ENCODE results near the gene OR1D2.
A peak's percentile ranks its signal among the peaks of the same experiment; 100 is the strongest.
"Not testable (repeated sequence)": the region's sequence is repeated elsewhere in the genome, so short reads cannot be mapped to it uniquely, and the experiment has no call there.

OR1D2 gene, protein sequence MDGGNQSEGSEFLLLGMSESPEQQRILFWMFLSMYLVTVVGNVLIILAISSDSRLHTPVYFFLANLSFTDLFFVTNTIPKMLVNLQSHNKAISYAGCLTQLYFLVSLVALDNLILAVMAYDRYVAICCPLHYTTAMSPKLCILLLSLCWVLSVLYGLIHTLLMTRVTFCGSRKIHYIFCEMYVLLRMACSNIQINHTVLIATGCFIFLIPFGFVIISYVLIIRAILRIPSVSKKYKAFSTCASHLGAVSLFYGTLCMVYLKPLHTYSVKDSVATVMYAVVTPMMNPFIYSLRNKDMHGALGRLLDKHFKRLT

GRCh38 chr17:3104322-3104721 lies at the start of gene OR1D2:
OR1D2 (minus strand) TSS chr17:3104422; CDS start chr17:3092996, 11,426 bp downstream.
- Histone ChIP-seq H3K9ac (ENCODE audit: low read depth in 1 of 2, low read length in 2 of 2) (no peak within 1 kb of the TSS), H3K4me1 (ENCODE audit: control insufficient read depth in 1 of 2, insufficient read depth in 2 of 2, low read length in 2 of 2) (no peaks in the 10 kb centered on the region), H3K27ac (ENCODE audit: low read depth, low read length) (no peak within 1 kb of the TSS), H3K4me3 (ENCODE audit: low read depth in 1 of 2, low read length in 2 of 2) (no peak within 1 kb of the TSS), H3K27me3 (ENCODE audit: control insufficient read depth in 1 of 2, insufficient read depth in 2 of 2, low read length in 2 of 2) (no peaks in the 10 kb centered on the region), H3K36me3 (ENCODE audit: control insufficient read depth in 1 of 2, insufficient read depth in 2 of 2, low read length in 2 of 2) (no peaks in the 10 kb centered on the region), H3K9me3 (ENCODE audit: control insufficient read depth in 1 of 2, low read length in 2 of 2) (peaks cover 0 to 7% of the 10 kb centered on the region in 2 donors)

- not testable (repeated sequence) for H3K9ac ChIP-seq (ENCODE audit: low read depth in 1 of 2, low read length in 2 of 2); H3K36me3 ChIP-seq (ENCODE audit: control insufficient read depth in 1 of 2, insufficient read depth in 2 of 2, low read length in 2 of 2); H3K9me3 ChIP-seq (ENCODE audit: control insufficient read depth in 1 of 2, low read length in 2 of 2); H3K27me3 ChIP-seq (ENCODE audit: control insufficient read depth in 1 of 2, insufficient read depth in 2 of 2, low read length in 2 of 2); H3K27ac ChIP-seq (ENCODE audit: low read depth, low read length); H3K4me3 ChIP-seq (ENCODE audit: low read depth in 1 of 2, low read length in 2 of 2); H3K4me1 ChIP-seq (ENCODE audit: control insufficient read depth in 1 of 2, insufficient read depth in 2 of 2, low read length in 2 of 2)
Observed at GRCh38 chr17:3137494-3137893, 33.3 kb upstream of the OR1D2 start.

- no peaks in the 10 kb centered on the region for H3K27me3 ChIP-seq (ENCODE audit: control insufficient read depth in 1 of 2, insufficient read depth in 2 of 2, low read length in 2 of 2)
- H3K9ac ChIP-seq (ENCODE audit: low read depth in 1 of 2, low read length in 2 of 2), result no peak within 1 kb of the TSS
- H3K36me3 ChIP-seq (ENCODE audit: control insufficient read depth in 1 of 2, insufficient read depth in 2 of 2, low read length in 2 of 2), result no peaks in the 10 kb centered on the region
- no peaks in the 10 kb centered on the region for H3K4me1 ChIP-seq (ENCODE audit: control insufficient read depth in 1 of 2, insufficient read depth in 2 of 2, low read length in 2 of 2)
- no peaks in the 10 kb centered on the region for H3K9me3 ChIP-seq (ENCODE audit: control insufficient read depth in 1 of 2, low read length in 2 of 2)
- no peak within 1 kb of the TSS for H3K27ac ChIP-seq (ENCODE audit: low read depth, low read length)
- no peak within 1 kb of the TSS for H3K4me3 ChIP-seq (ENCODE audit: low read depth in 1 of 2, low read length in 2 of 2)
Observed at GRCh38 chr17:3127451-3127850, 23.2 kb upstream of the OR1D2 start, which contains the start of gene OR1G1. OR1G1 (minus strand) TSS chr17:3127551; CDS start chr17:3127551, 0 bp downstream.

GRCh38 chr17:3073850-3074249 lies 30.4 kb downstream of the OR1D2 start:
- H3K4me3 ChIP-seq (ENCODE audit: low read depth in 1 of 2, low read length in 2 of 2); H3K27me3 ChIP-seq (ENCODE audit: control insufficient read depth in 1 of 2, insufficient read depth in 2 of 2, low read length in 2 of 2); H3K4me1 ChIP-seq (ENCODE audit: control insufficient read depth in 1 of 2, insufficient read depth in 2 of 2, low read length in 2 of 2); H3K9me3 ChIP-seq (ENCODE audit: control insufficient read depth in 1 of 2, low read length in 2 of 2); H3K36me3 ChIP-seq (ENCODE audit: control insufficient read depth in 1 of 2, insufficient read depth in 2 of 2, low read length in 2 of 2); H3K27ac ChIP-seq (ENCODE audit: low read depth, low read length); H3K9ac ChIP-seq (ENCODE audit: low read depth in 1 of 2, low read length in 2 of 2): not testable (repeated sequence)

- H3K9ac ChIP-seq (ENCODE audit: low read depth in 1 of 2, low read length in 2 of 2); H3K4me1 ChIP-seq (ENCODE audit: control insufficient read depth in 1 of 2, insufficient read depth in 2 of 2, low read length in 2 of 2); H3K27ac ChIP-seq (ENCODE audit: low read depth, low read length); H3K4me3 ChIP-seq (ENCODE audit: low read depth in 1 of 2, low read length in 2 of 2); H3K9me3 ChIP-seq (ENCODE audit: control insufficient read depth in 1 of 2, low read length in 2 of 2); H3K36me3 ChIP-seq (ENCODE audit: control insufficient read depth in 1 of 2, insufficient read depth in 2 of 2, low read length in 2 of 2); H3K27me3 ChIP-seq (ENCODE audit: control insufficient read depth in 1 of 2, insufficient read depth in 2 of 2, low read length in 2 of 2): not testable (repeated sequence)
Observed at GRCh38 chr17:3065192-3065591, 39.0 kb downstream of the OR1D2 start.

DNA sequence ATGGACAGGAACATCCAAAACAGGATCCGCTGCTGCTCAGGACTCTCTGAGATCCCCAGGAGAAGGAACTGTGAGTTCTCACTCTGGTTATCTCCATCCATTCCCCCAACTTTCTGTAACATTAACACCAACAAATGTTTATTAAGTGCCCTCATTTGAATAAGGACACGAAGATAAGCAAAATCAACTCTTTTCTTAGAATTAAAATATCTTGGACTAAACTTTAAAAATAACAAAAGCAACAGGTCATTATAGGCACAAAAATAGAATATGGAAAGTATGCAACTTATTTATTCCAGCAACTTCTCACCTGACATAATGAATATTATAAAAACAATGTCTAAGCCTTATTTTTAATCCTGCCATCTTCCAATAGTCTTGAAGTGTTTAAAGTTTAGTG lies 40.7 kb downstream of the OR1D2 start, which contains the start of gene OR1D5:
Gene OR1D5 (minus strand): TSS at position 101 of the 400 bp plus-strand sequence. CDS start 0 bp downstream, at position 101.
- H3K9me3 ChIP-seq (ENCODE audit: control insufficient read depth in 1 of 2, low read length in 2 of 2); H3K27me3 ChIP-seq (ENCODE audit: control insufficient read depth in 1 of 2, insufficient read depth in 2 of 2, low read length in 2 of 2); H3K4me1 ChIP-seq (ENCODE audit: control insufficient read depth in 1 of 2, insufficient read depth in 2 of 2, low read length in 2 of 2); H3K9ac ChIP-seq (ENCODE audit: low read depth in 1 of 2, low read length in 2 of 2); H3K36me3 ChIP-seq (ENCODE audit: control insufficient read depth in 1 of 2, insufficient read depth in 2 of 2, low read length in 2 of 2); H3K27ac ChIP-seq (ENCODE audit: low read depth, low read length); H3K4me3 ChIP-seq (ENCODE audit: low read depth in 1 of 2, low read length in 2 of 2): not testable (repeated sequence)

- not testable (repeated sequence) for H3K4me3 ChIP-seq (ENCODE audit: low read depth in 1 of 2, low read length in 2 of 2); H3K4me1 ChIP-seq (ENCODE audit: control insufficient read depth in 1 of 2, insufficient read depth in 2 of 2, low read length in 2 of 2); H3K27me3 ChIP-seq (ENCODE audit: control insufficient read depth in 1 of 2, insufficient read depth in 2 of 2, low read length in 2 of 2); H3K27ac ChIP-seq (ENCODE audit: low read depth, low read length); H3K9ac ChIP-seq (ENCODE audit: low read depth in 1 of 2, low read length in 2 of 2); H3K36me3 ChIP-seq (ENCODE audit: control insufficient read depth in 1 of 2, insufficient read depth in 2 of 2, low read length in 2 of 2); H3K9me3 ChIP-seq (ENCODE audit: control insufficient read depth in 1 of 2, low read length in 2 of 2)
Observed at GRCh38 chr17:3062824-3063377, 41.3 kb downstream of the OR1D2 start.

DNA sequence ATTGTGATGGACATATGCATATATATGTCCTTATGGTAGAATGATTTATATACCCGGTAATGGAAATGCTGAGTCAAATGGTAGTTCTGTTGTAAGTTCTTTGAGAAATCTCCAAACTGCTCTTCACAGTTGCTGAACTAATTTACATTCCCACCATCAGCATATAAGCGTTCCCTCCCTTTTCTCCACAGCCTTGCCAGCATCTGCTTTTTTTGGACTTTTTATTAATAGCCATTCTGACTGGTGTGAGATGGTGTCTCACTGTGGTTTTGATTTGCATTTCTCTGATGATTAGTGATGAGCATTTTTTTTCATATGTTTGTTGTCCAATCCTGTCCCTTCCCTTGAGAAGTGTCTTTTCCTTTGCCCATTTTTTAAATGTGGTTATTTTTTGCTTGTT lies 49.4 kb downstream of the OR1D2 start:
- H3K9ac ChIP-seq (ENCODE audit: low read depth in 1 of 2, low read length in 2 of 2); H3K4me1 ChIP-seq (ENCODE audit: control insufficient read depth in 1 of 2, insufficient read depth in 2 of 2, low read length in 2 of 2); H3K27me3 ChIP-seq (ENCODE audit: control insufficient read depth in 1 of 2, insufficient read depth in 2 of 2, low read length in 2 of 2); H3K9me3 ChIP-seq (ENCODE audit: control insufficient read depth in 1 of 2, low read length in 2 of 2); H3K4me3 ChIP-seq (ENCODE audit: low read depth in 1 of 2, low read length in 2 of 2); H3K27ac ChIP-seq (ENCODE audit: low read depth, low read length); H3K36me3 ChIP-seq (ENCODE audit: control insufficient read depth in 1 of 2, insufficient read depth in 2 of 2, low read length in 2 of 2): not testable (repeated sequence)

GRCh38 chr17:3049705-3050295 lies 54.4 kb downstream of the OR1D2 start:
- H3K9ac ChIP-seq (ENCODE audit: low read depth in 1 of 2, low read length in 2 of 2), result no peak overlapping the region
- peak overlapping the region; percentile 72 to 89 for H3K4me3 ChIP-seq (ENCODE audit: low read depth in 1 of 2, low read length in 2 of 2)

GRCh38 chr17:3048727-3049471 lies 55.3 kb downstream of the OR1D2 start:
- peak overlapping the region; percentile 55 to 67 for H3K9ac ChIP-seq (ENCODE audit: low read depth in 1 of 2, low read length in 2 of 2)
- peak overlapping the region; percentile 75 to 89 for H3K4me3 ChIP-seq (ENCODE audit: low read depth in 1 of 2, low read length in 2 of 2)
- H3K4me1 ChIP-seq (ENCODE audit: control insufficient read depth in 1 of 2, insufficient read depth in 2 of 2, low read length in 2 of 2), result no peaks in the 10 kb centered on the region
- H3K9me3 ChIP-seq (ENCODE audit: control insufficient read depth in 1 of 2, low read length in 2 of 2), result peaks cover 6 to 7% of the 10 kb centered on the region in 2 donors
- no peaks in the 10 kb centered on the region for H3K36me3 ChIP-seq (ENCODE audit: control insufficient read depth in 1 of 2, insufficient read depth in 2 of 2, low read length in 2 of 2)
- no peaks in the 10 kb centered on the region for H3K27me3 ChIP-seq (ENCODE audit: control insufficient read depth in 1 of 2, insufficient read depth in 2 of 2, low read length in 2 of 2)
- no peak overlapping the region for H3K27ac ChIP-seq (ENCODE audit: low read depth, low read length)

More at GRCh38 chr17:3049705-3050295, 54.4 kb downstream of the OR1D2 start:
- no peaks in the 10 kb centered on the region for H3K9me3 ChIP-seq (ENCODE audit: control insufficient read depth in 1 of 2, low read length in 2 of 2)
- no peak overlapping the region for H3K27ac ChIP-seq (ENCODE audit: low read depth, low read length)
- H3K27me3 ChIP-seq (ENCODE audit: control insufficient read depth in 1 of 2, insufficient read depth in 2 of 2, low read length in 2 of 2), result no peaks in the 10 kb centered on the region
- H3K4me1 ChIP-seq (ENCODE audit: control insufficient read depth in 1 of 2, insufficient read depth in 2 of 2, low read length in 2 of 2), result no peaks in the 10 kb centered on the region
- no peaks in the 10 kb centered on the region for H3K36me3 ChIP-seq (ENCODE audit: control insufficient read depth in 1 of 2, insufficient read depth in 2 of 2, low read length in 2 of 2)

Measured in duodenal mucosa (tissue), 2 donors.